ENCODE measurements around the gene FNDC10. TPM values are rescaled to one million over a fixed set of nuclear protein-coding genes. Genes with fewer than 3 reads are reported as not detected.

The FNDC10 gene
- total RNA-seq, 1 donor from 2014 or later, result 4.2 TPM

GRCh38 chr1:1593834-1594601, 5.9 kb downstream of the FNDC10 start:
- no peak overlapping the region for H3K27ac Mint-ChIP-seq
- peaks cover 28% of the 10 kb centered on the region for H3K27me3 Mint-ChIP-seq
- peaks cover 3% of the 10 kb centered on the region for H3K4me1 Mint-ChIP-seq (ENCODE audit: low read depth)
- H3K4me3 Mint-ChIP-seq (ENCODE audit: low read depth), result no peak overlapping the region
- H3K36me3 Mint-ChIP-seq (ENCODE audit: insufficient read depth), result no peaks in the 10 kb centered on the region
- TF ChIP-seq CTCF (IDR thresholded peaks at IDR 0.05; ENCODE audit: unreplicated experiment), result no peak
- DNase-seq (ENCODE audit: low spot score, unreplicated experiment), result no peak
- no peaks in the 10 kb centered on the region for H3K9me3 Mint-ChIP-seq (ENCODE audit: low read depth)

DNA sequence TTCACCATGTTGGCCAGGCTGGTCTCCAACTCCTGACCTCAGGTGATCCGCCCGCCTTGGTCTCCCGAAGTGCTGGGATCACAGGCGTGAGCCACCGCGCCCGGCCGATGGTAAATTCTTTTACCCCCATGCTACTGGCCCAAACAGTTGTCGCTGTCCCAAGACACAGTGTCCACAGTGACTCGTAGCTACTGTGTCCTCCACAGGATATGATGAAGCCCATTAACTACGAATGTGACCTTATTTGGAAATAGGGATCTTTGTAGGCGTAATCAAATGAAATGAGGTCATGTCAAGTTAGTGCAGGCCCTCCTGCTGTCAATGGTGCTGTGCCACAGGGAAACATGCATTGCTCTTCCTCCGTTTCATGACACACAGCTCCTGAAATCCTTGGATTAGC, 8.5 kb downstream of the FNDC10 start:
- no peaks in the 10 kb centered on the region for H3K4me1 Mint-ChIP-seq (ENCODE audit: low read depth)
- no peak for TF ChIP-seq CTCF (IDR thresholded peaks at IDR 0.05; ENCODE audit: unreplicated experiment)

GRCh38 chr1:1583347-1584010, 16.5 kb downstream of the FNDC10 start:
- no peaks in the 10 kb centered on the region for H3K36me3 Mint-ChIP-seq (ENCODE audit: insufficient read depth)
- DNase-seq (ENCODE audit: low spot score, unreplicated experiment), result no peak
- no peak overlapping the region for H3K4me3 Mint-ChIP-seq (ENCODE audit: low read depth)
- no peaks in the 10 kb centered on the region for H3K9me3 Mint-ChIP-seq (ENCODE audit: low read depth)
- H3K27me3 Mint-ChIP-seq, result peaks cover 50% of the 10 kb centered on the region
- H3K4me1 Mint-ChIP-seq (ENCODE audit: low read depth), result no peaks in the 10 kb centered on the region
- TF ChIP-seq CTCF (IDR thresholded peaks at IDR 0.05; ENCODE audit: unreplicated experiment), result no peak
- H3K27ac Mint-ChIP-seq, result no peak overlapping the region

More for the DNA sequence above, 8.5 kb downstream of the FNDC10 start:
- no peaks in the 10 kb centered on the region for H3K9me3 Mint-ChIP-seq (ENCODE audit: low read depth)
- H3K4me3 Mint-ChIP-seq (ENCODE audit: low read depth), result no peak overlapping the region
- H3K36me3 Mint-ChIP-seq (ENCODE audit: insufficient read depth), result no peaks in the 10 kb centered on the region
- H3K27me3 Mint-ChIP-seq, result peaks cover 20% of the 10 kb centered on the region
- DNase-seq (ENCODE audit: low spot score, unreplicated experiment), result no peak
- H3K27ac Mint-ChIP-seq, result no peak overlapping the region

GRCh38 chr1:1582585-1583346, 17.2 kb downstream of the FNDC10 start:
- no peak overlapping the region for H3K27ac Mint-ChIP-seq
- DNase-seq (ENCODE audit: low spot score, unreplicated experiment), result no peak
- H3K27me3 Mint-ChIP-seq, result peaks cover 49% of the 10 kb centered on the region
- no peak overlapping the region for H3K4me3 Mint-ChIP-seq (ENCODE audit: low read depth)
- H3K9me3 Mint-ChIP-seq (ENCODE audit: low read depth), result no peaks in the 10 kb centered on the region
- no peak for TF ChIP-seq CTCF (IDR thresholded peaks at IDR 0.05; ENCODE audit: unreplicated experiment)
- H3K4me1 Mint-ChIP-seq (ENCODE audit: low read depth), result no peaks in the 10 kb centered on the region
- no peaks in the 10 kb centered on the region for H3K36me3 Mint-ChIP-seq (ENCODE audit: insufficient read depth)

GRCh38 chr1:1578371-1578940, 21.5 kb downstream of the FNDC10 start:
- no peaks in the 10 kb centered on the region for H3K9me3 Mint-ChIP-seq (ENCODE audit: low read depth)
- H3K4me1 Mint-ChIP-seq (ENCODE audit: low read depth), result peaks cover 11% of the 10 kb centered on the region
- H3K27me3 Mint-ChIP-seq, result peaks cover 31% of the 10 kb centered on the region
- H3K36me3 Mint-ChIP-seq (ENCODE audit: insufficient read depth), result no peaks in the 10 kb centered on the region
- H3K27ac Mint-ChIP-seq, result no peak overlapping the region
- DNase-seq (ENCODE audit: low spot score, unreplicated experiment), result no peak
- TF ChIP-seq CTCF (IDR thresholded peaks at IDR 0.05; ENCODE audit: unreplicated experiment), result no peak
- no peak overlapping the region for H3K4me3 Mint-ChIP-seq (ENCODE audit: low read depth)
